ENCODE measurements around the gene MYO7B.

The MYO7B gene

DNA sequence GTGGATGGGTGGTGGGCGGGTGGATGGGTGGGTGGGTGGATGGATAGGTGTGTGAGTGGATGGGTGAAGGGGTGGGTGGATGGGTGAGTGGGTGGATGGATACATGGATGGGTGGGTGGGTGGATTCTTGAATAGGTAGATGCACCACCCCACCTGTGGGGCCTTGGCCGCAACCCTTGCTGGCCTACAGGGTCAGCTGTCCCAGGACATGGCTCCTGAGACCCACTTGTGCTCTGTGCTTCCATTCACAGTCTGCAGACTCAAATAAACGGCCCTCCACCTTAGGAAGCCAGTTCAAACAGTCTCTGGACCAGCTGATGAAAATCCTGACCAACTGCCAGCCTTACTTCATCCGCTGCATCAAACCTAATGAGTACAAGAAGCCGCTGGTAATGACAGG lies 54.4 kb downstream of the MYO7B start:
- Histone ChIP-seq H3K79me2 (ENCODE audit: low read length) (no peaks in the 10 kb centered on the region), H3K4me1 (ENCODE audit: low read length) (peaks cover 3% of the 10 kb centered on the region; the same call in 1 of the 2 replicates), H3K4me3 (ENCODE audit: low read length) (no peak overlapping the region), H3K4me2 (ENCODE audit: low read length) (no peak overlapping the region), H3K27me3 (ENCODE audit: low read depth, low read length) (no peaks in the 10 kb centered on the region), H3K9ac (ENCODE audit: low read length) (no peak overlapping the region), H4K20me1 (ENCODE audit: insufficient read depth, low read length) (no peaks in the 10 kb centered on the region), H2AFZ (ENCODE audit: low read depth, low read length) (no peak overlapping the region), H3K27ac (ENCODE audit: low read length) (no peak overlapping the region), H3K9me3 (ENCODE audit: insufficient read depth, low read length) (no peaks in the 10 kb centered on the region), H3K36me3 (replicated peaks; ENCODE audit: low read depth, low read length) (no peaks in the 10 kb centered on the region)
- TF ChIP-seq EZH2phosphoT487 (IDR thresholded peaks at IDR 0.05; ENCODE audit: low read depth) = no peak
- TF ChIP-seq CTCF (IDR thresholded peaks at IDR 0.05; ENCODE audit: low read depth, low read length) = no peak

- Histone ChIP-seq H3K36me3 (replicated peaks; ENCODE audit: low read depth, low read length) (no peaks in the 10 kb centered on the region), H3K27me3 (ENCODE audit: low read depth, low read length) (no peaks in the 10 kb centered on the region), H3K27ac (ENCODE audit: low read length) (no peak overlapping the region), H3K4me2 (ENCODE audit: low read length) (no peak overlapping the region), H2AFZ (ENCODE audit: low read depth, low read length) (0 out of 2 replicates have a peak overlapping the region, but pooled peaks have one; percentile 64), H3K9ac (ENCODE audit: low read length) (no peak overlapping the region), H3K4me3 (ENCODE audit: low read length) (no peak overlapping the region), H3K9me3 (ENCODE audit: insufficient read depth, low read length) (no peaks in the 10 kb centered on the region), H4K20me1 (ENCODE audit: insufficient read depth, low read length) (no peaks in the 10 kb centered on the region), H3K79me2 (ENCODE audit: low read length) (no peaks in the 10 kb centered on the region), H3K4me1 (ENCODE audit: low read length) (peaks cover 3% of the 10 kb centered on the region; the same call in 1 of the 2 replicates)
- TF ChIP-seq CTCF (IDR thresholded peaks at IDR 0.05; ENCODE audit: low read depth, low read length) (no peak), EZH2phosphoT487 (IDR thresholded peaks at IDR 0.05; ENCODE audit: low read depth) (no peak)
These were observed 55.1 kb downstream of the MYO7B start for GRCh38 chr2:127590386-127591190.

DNA sequence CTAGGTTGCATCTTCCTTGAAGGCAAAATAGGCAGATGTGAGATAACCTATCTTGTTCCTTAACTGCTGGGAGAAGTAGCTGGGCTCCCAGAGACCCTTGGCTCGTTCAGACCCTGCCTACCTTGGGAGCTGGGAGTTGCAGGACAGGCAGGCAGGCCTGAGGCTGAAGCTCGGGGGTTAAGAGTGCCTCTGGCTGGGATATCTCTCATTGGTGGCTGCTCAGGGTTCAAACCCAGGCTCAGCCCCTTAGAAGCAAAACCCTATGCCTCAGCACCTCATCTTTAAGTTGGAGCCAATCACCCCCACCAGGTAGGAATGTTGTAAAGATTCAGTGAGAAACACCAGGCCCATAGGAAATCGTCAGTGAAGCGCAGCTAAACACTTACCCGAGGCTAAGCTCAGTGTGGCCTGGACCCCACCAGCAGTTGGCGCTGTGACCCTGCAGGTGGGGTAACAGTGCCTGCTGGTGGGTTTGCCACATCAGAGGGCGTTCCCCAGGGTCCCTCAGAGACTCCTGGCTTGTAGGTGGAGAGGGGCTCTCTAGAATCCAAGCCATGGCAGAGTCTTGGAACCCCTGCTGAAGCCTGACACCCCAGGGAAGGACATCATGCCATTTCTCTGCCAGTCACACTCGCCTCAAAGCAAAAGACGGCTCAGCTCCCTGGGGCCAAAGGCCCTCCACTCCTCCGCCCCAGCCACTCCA lies 55.9 kb downstream of the MYO7B start:
- peaks cover 3% of the 10 kb centered on the region; the same call in 1 of the 2 replicates for H3K4me1 ChIP-seq (ENCODE audit: low read length)
- H3K9ac ChIP-seq (ENCODE audit: low read length) = no peak overlapping the region
- no peaks in the 10 kb centered on the region for H3K9me3 ChIP-seq (ENCODE audit: insufficient read depth, low read length)
- no peaks in the 10 kb centered on the region for H3K27me3 ChIP-seq (ENCODE audit: low read depth, low read length)
- H3K4me2 ChIP-seq (ENCODE audit: low read length) = peak overlapping the region; percentile 24
- H3K4me3 ChIP-seq (ENCODE audit: low read length) = no peak overlapping the region
- TF ChIP-seq EZH2phosphoT487 (IDR thresholded peaks at IDR 0.05; ENCODE audit: low read depth) = no peak
- peak; percentile 95 for TF ChIP-seq CTCF (IDR thresholded peaks at IDR 0.05; ENCODE audit: low read depth, low read length)
- H2AFZ ChIP-seq (ENCODE audit: low read depth, low read length) = peak overlapping the region; percentile 64
- no peaks in the 10 kb centered on the region for H3K79me2 ChIP-seq (ENCODE audit: low read length)
- no peaks in the 10 kb centered on the region for H3K36me3 ChIP-seq (replicated peaks; ENCODE audit: low read depth, low read length)
- no peak overlapping the region for H3K27ac ChIP-seq (ENCODE audit: low read length)
- no peaks in the 10 kb centered on the region for H4K20me1 ChIP-seq (ENCODE audit: insufficient read depth, low read length)

DNA sequence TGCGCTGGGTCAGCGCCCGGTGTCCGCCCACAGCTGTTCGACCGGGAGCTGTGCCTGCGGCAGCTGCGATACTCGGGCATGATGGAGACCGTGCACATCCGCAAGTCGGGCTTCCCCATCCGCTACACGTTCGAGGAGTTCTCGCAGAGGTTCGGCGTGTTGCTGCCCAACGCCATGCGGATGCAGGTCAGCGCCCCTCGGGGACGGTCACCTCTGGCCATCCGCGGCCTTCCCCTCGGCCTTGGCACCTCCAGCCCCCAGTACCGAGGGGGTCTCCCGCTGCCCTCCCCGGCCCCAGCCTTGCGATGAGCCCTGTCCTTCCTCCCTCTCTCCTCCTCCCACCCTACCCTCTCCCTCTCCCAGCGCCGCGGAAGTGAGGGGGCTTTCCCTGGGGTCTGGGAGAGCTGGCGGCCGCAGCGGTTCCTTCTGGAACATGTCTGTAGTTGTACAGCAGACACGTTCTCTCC lies 57.3 kb downstream of the MYO7B start:
- H3K36me3 ChIP-seq (replicated peaks; ENCODE audit: low read depth, low read length) = no peaks in the 10 kb centered on the region
- no peaks in the 10 kb centered on the region for H4K20me1 ChIP-seq (ENCODE audit: insufficient read depth, low read length)
- no peak overlapping the region for H3K4me3 ChIP-seq (ENCODE audit: low read length)
- H3K9me3 ChIP-seq (ENCODE audit: insufficient read depth, low read length) = no peaks in the 10 kb centered on the region
- H3K9ac ChIP-seq (ENCODE audit: low read length) = no peak overlapping the region
- no peak overlapping the region for H2AFZ ChIP-seq (ENCODE audit: low read depth, low read length)
- H3K27me3 ChIP-seq (ENCODE audit: low read depth, low read length) = no peaks in the 10 kb centered on the region
- H3K4me1 ChIP-seq (ENCODE audit: low read length) = peaks cover 3% of the 10 kb centered on the region; the same call in 1 of the 2 replicates
- H3K27ac ChIP-seq (ENCODE audit: low read length) = no peak overlapping the region
- H3K79me2 ChIP-seq (ENCODE audit: low read length) = no peaks in the 10 kb centered on the region
- TF ChIP-seq CTCF (IDR thresholded peaks at IDR 0.05; ENCODE audit: low read depth, low read length) (no peak), EZH2phosphoT487 (IDR thresholded peaks at IDR 0.05; ENCODE audit: low read depth) (no peak)
- H3K4me2 ChIP-seq (ENCODE audit: low read length) = no peak overlapping the region

Data from OCI-LY3 (cell line).